Measurements from ENCODE around the gene IGF1.

DNA sequence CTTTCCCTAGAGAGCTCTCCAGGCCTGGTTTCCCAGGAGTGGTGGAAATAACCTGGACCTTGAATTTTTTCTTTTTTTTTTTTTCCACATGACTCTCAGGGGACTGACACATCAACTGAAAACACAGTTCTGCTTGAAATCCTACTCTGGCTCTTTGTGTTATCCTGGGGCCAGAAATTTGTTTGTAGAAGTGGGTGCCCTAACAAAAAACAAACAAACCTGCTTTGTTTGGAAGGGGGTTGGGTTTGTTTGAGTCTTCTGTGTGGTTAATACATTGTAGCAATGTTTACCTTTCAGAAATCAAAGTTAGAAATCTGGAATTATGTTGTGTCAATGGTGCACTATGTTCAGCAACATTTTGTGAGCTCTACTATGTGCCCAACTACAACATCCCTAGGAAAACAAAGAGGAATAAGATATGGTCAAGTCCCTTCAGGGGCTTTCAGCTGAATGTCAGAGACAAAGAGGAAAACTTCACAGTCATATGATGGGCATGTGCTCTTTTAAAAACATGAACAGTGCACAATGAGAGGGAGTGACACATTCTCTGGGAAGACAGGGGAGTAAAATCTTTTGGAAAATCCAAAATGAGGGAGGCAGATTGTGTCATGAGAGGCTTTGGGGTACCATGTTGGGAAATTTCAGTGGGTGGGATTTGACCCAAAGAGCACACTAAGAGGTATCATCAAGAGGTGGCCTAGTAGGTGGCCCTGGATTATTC is 1.5 kb upstream of the IGF1 start:
- TF ChIP-seq CTCF (IDR thresholded peaks at IDR 0.05; ENCODE audit: low read depth, low read length, poor library complexity, severe bottlenecking) (no peak), EZH2phosphoT487 (IDR thresholded peaks at IDR 0.05; ENCODE audit: borderline replicate concordance, low read length) (no peak)

Measured in DOHH2 (cell line).